Measurements from ENCODE around the gene TALDO1.

Gene TALDO1

GRCh38 chr11:788953-789940 is 42.0 kb downstream of the TALDO1 start:
- no peak for DNase-seq

- DNase-seq, result no peak
Measured at GRCh38 chr11:789943-790342, 42.7 kb downstream of the TALDO1 start, which contains the start of gene CEND1. Gene CEND1, minus strand, starts transcription at chr11:790090. Its CDS starts 1,514 bp downstream, at chr11:788576.

- DNase-seq, result no peak
Measured at GRCh38 chr11:790721-791564, 43.7 kb downstream of the TALDO1 start.

DNA sequence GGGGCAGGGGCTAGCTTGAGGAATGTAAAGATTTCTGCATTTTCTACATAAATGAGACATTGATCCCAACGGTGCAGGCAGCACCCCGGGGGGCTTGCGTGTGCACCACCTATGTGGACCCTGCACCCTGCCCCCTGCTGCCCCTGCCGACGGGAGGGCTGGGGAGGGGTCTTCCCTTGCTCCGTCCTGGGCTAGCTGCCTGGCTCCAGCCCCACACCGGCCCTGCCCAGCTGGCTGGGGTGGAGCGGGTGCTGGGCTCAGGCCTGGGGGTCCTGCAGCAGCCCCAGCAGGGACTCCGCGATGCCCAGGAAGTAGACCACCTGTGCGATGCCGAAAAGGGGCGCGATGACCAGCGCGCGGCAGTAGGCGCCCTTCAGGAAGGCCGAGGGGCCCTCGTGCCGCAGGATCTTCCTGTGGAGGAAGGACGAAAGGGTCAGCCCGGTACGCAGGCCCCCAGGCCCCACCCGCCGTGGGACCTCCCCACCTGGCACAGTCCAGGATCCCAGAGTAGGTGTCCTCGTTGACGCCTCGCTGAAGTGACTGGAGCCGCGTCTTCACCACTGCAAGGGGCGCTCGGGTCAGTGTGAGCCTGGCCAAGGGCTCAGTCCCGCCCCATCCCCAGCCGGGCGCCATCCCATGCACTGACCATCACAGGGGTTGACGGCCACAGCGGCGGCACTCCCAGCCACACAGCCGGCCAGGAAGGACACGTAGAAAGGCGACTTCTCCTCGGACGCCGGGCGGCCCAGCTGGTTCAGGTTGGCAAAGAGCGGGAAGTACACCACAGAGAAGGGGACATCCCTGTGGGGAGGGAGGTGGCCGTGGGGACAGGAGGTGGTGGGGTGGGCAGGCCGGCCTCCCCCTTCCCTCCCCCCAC is 44.6 kb downstream of the TALDO1 start:
- DNase-seq, result no peak

DNA sequence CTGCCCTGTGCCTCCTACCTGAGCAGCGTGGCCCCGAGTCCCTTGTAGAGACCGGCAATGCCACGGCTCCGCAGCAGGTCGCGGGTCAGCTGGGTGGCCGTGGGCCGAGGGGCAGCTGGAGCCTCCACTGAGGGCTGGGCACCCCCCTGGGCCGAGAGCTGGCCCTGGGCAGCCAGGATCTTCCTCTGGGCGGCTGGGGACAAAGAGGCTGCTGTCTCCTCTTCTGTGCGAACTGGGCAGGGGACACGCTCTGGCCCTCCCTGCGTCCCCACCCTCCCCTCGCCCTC is 45.2 kb downstream of the TALDO1 start:
- no peak for DNase-seq

GRCh38 chr11:792873-793272 is 45.6 kb downstream of the TALDO1 start:
- DNase-seq, result no peak

DNA sequence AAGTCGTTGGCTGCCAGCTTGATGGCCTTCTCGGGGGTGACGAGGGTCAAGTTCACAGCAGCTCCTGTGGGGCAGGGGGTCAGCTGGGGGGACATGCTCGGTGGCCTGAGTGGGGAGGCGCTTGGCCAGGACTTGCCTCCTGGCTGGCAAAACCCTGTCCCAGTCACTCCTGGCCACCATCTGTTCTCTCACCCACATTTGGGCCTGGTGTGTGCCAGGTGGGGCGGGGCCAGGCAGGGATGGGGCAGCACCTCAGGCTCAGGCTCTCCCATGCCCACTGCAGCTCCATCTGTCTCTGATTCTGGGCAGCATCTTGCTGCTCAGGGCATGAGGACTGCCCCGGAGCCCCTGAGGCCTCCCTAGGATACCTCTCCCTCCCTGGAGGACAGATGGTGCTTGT is 46.3 kb downstream of the TALDO1 start:
- no peak for DNase-seq

DNA sequence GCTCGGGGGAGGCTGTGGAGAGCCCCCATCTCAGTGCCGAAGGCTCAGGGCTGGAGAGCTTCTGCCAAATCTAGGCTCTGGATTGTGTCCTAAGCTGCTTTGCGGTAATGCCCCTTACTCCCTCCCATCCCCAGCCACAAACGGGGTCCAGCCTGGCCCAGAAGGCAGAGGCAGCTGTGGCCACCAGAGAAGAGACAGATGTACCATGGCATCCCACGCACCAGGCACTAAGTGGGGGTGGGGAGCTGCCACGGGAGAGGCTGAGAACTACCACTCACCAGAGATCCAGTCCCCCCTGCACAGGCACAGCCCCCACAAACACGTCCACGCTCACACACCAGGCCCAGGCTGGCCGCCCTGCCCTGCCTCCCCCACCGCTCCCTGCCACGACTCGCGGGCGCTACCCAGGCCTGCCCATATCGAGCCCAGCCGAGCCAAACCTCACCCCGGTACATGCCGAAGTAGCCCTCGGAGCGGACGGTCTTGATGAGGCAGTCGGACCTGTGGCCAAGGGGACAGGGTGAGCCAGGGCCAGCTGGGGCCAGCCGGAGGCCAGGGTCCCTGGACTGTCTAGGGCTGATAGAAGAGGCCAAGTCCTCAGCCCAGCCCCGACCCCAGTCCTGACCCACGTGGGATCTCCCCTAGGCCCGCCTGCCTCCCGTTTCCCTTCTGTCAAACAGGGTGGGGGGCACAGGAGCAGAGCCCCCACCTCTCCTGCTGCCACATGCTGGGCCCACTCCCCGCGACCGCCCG is 46.9 kb downstream of the TALDO1 start:
- no peak for DNase-seq

DNA sequence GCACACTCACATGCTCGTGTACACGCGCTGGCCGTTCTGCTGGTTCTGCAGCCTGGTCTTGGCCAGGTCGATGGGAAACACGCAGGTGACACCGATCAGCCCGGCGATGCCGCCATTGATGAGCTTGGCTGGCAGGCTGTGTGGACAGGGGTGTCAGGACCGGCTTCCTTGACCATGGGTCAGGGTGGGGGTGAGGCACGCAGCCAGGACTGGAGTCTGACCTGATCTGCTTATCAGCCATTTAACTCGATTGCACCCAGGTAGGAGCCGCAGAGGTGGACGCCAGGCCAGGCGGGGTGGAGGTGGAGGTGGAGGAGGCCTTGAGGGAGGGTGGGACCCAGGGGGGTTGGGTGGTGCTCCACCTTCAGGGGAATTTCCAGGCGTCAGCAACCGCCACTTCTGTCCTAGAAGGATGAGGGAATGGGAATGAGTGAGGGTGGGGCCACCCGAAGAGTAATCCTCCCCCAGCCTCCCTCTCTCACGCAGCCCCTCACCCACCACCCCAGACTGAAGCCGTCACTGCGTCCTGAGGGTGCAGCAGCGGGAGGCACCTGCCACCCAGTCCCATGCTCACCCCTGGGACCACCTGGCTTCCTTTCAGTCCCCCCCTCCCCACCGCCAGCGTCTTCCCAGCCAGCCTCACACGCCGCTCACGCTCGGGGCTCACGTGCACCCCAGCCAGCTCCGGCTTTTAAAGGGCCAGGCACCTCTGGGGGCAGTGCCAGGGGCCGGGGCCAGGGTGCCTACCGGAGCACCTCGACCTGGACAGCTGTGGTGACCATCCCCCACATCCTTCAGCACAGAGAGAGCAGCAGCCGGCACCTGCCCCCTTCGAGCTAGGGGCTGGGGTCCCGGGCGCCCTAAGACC is 47.7 kb downstream of the TALDO1 start:
- no peak for DNase-seq

- DNase-seq, result peak; percentile 49
Measured at GRCh38 chr11:795634-796564, 48.6 kb downstream of the TALDO1 start.

- DNase-seq, result no peak
Measured at GRCh38 chr11:796565-797295, 49.5 kb downstream of the TALDO1 start.

DNA sequence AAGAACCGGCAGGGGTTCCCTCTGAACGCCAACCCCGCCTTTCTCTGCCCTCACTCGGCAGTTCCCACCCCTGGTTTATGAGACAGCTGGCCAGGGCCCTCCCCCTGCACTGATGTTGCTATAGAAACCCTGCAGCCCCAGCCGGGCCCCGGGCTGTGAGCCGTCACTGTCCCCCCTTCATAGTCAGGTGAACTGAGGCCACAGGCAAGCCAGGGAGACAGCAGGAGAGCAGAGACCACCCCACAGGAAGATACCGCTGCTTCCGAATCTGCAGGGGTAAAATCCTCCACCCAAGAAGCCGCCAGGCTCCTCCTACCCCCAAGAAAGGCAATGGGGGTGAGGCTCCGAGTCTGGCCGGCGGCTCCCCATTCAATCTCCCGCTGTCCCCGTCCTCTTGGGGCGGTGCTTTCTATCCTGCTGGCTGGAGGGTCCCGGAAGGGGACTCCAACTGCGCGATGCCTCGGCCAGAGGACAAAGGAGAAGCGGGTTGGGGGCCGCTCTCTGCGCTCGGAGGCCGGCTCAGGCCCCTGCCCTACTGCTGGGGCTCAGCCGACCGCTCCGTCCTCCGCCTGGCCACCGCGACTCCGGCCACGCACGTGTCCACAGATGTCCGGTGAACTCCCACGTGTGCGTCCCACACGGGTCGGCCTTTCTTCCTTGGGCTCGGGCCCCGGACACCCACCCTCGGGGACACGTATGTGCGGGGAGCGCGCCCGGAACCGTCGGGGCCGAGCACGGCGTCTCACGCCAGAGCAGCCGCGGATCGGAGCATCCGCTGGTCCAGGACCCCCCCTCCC is 50.2 kb downstream of the TALDO1 start:
- DNase-seq, result peak; percentile 47

- DNase-seq, result peak; percentile 41
Measured at GRCh38 chr11:798093-798713, 50.9 kb downstream of the TALDO1 start, which contains the start of gene SLC25A22. Gene SLC25A22, minus strand, starts transcription at chr11:798281. Its CDS starts 3,275 bp downstream, at chr11:795006.

DNA sequence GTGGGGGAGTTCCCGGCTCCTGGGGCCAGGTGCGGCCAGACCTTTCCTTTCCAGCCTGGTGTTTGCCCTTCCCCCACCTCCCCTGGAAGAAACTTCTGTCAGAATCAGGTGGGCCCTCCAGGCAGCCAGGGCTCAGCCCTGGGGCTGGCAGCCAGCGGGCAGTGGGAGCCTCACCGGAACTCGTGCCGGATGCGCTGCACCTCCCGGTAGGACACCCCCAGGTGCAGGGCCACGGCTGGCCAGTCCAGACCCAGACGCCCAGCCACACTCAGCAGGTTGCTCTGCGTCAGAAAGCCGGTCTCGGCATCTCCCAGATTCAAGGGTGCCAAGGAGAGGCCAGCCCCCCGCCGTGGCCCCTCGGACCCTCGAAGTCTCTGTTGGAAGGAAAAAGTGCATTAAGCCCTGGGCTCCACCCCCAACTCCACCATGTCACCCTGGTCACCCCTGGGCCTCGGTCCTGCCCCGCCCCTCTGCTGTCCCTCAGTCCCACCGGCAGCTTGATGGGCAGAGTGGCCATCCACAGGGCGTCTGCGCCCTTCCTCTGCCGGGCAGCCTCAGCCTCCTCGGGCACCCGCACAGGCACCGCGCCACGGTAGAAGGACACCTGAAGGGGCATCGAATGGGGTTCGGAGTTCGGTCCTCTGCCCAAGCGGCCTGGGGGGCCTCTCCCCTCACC is 52.5 kb downstream of the TALDO1 start:
- no peak for DNase-seq

GRCh38 chr11:800473-800872 is 53.2 kb downstream of the TALDO1 start:
- no peak for DNase-seq

GRCh38 chr11:801097-801780 is 54.0 kb downstream of the TALDO1 start:
- DNase-seq, result no peak
